ENCODE measurements around the gene MAP2K7. TPM values are rescaled to one million over a fixed set of nuclear protein-coding genes. Genes with fewer than 3 reads are reported as not detected.

Gene MAP2K7
- total RNA-seq, 1 experiment from 2014 or later = 59.1 TPM

GRCh38 chr19:7921967-7922835 is 18.5 kb downstream of the MAP2K7 start:
- H3K79me2 ChIP-seq (ENCODE audit: insufficient read depth, low read length) = peaks cover 10% of the 10 kb centered on the region; the same call in 1 of the 2 replicates
- H3K4me3 ChIP-seq (replicated peaks in 1 of 2; ENCODE audit: low read depth in 1 of 2, low read length in 2 of 2) = no peak overlapping the region
- DNase-seq (ENCODE audit: low read depth, low spot score) (no peak), ATAC-seq (no peak)
- intact Hi-C loops (cut with micrococcal nuclease) = loop anchor here (5.0 kb wide), 1 partner anchor 70 kb away; no protein-coding TSS in a partner anchor
- ChIA-PET POLR2A (interaction anchor here (2.7 kb wide), 1 partner anchor 53 kb away, joined by 33 read pairs; no protein-coding TSS in a partner anchor), CTCF (interaction anchor here (3.6 to 5.2 kb wide), 2 partner anchors 22 to 53 kb away, joined by 30 to 41 read pairs; partner anchors contain the start of gene TIMM44), RAD21 (ENCODE audit: low non-redundant PET in 1 of 2, low total read pairs in 2 of 2, uncharacterized antibody in 2 of 2, unreplicated experiment in 2 of 2) (no interaction called here)
- H2AFZ ChIP-seq (ENCODE audit: low read depth, low read length, poor library complexity, severe bottlenecking) = no peak overlapping the region
- TSS peak; percentile 16 for BruUV-seq (replicated peaks)
- H3K36me3 ChIP-seq (ENCODE audit: control insufficient read depth in 1 of 2, insufficient read depth in 2 of 2, low read length in 2 of 2) = peaks cover 0 to 12% of the 10 kb centered on the region in 2 experiments; a peak in 3 of 4 replicates
- TF ChIP-seq ELF1 (IDR thresholded peaks at IDR 0.05; ENCODE audit: borderline replicate concordance, low read depth) = no peak
- TF ChIP-seq REST (IDR thresholded peaks at IDR 0.05; ENCODE audit: low read depth) = no peak
- TF ChIP-seq POLR2A (IDR thresholded peaks at IDR 0.05; ENCODE audit: borderline replicate concordance, extremely low read depth, insufficient read depth, insufficient read length) = no peak
- TF ChIP-seq CTCF (IDR thresholded peaks at IDR 0.05 in 2 of 3, conservative IDR thresholded peaks at IDR 0.05 in 1 of 3; ENCODE audit: borderline replicate concordance in 1 of 3, insufficient read depth in 1 of 3, low read depth in 2 of 3, low read length in 2 of 3) = no peak
- TF ChIP-seq FOSL1 (IDR thresholded peaks at IDR 0.05; ENCODE audit: low read depth) = no peak
- no peak for TF ChIP-seq MAX (IDR thresholded peaks at IDR 0.05)
- no peak for TF ChIP-seq CBX3 (IDR thresholded peaks at IDR 0.05; ENCODE audit: low read depth)
- no peak for TF ChIP-seq YY1 (IDR thresholded peaks at IDR 0.05; ENCODE audit: extremely low read depth, insufficient replicate concordance, low read depth, low read length)
- TF ChIP-seq JUND (IDR thresholded peaks at IDR 0.05) = no peak
- no peak for TF ChIP-seq SIN3A (IDR thresholded peaks at IDR 0.05; ENCODE audit: low read depth)
- no peak for TF ChIP-seq EGR1 (IDR thresholded peaks at IDR 0.05; ENCODE audit: low read depth)
- no peak for TF ChIP-seq ZBTB33 (IDR thresholded peaks at IDR 0.05; ENCODE audit: extremely low read depth, insufficient replicate concordance, low read length)
- TF ChIP-seq EZH2 (IDR thresholded peaks at IDR 0.05) = no peak
- TF ChIP-seq EZH2phosphoT487 (IDR thresholded peaks at IDR 0.05; ENCODE audit: borderline replicate concordance) = no peak
- H3K27me3 ChIP-seq (ENCODE audit: insufficient read depth, low read length) = no peaks in the 10 kb centered on the region
- no peaks in the 10 kb centered on the region for H3K9me3 ChIP-seq (ENCODE audit: control insufficient read depth in 1 of 2, insufficient read depth in 1 of 2, low read depth in 1 of 2, low read length in 2 of 2)
- H3K27ac ChIP-seq (ENCODE audit: low read depth, low read length) = peak overlapping the region; percentile 81
- peaks cover 17 to 59% of the 10 kb centered on the region in 2 experiments; a peak in 3 of 4 replicates for H3K4me1 ChIP-seq (ENCODE audit: control insufficient read depth in 1 of 2, insufficient read depth in 2 of 2, low read length in 2 of 2)
- no peaks in the 10 kb centered on the region for H4K20me1 ChIP-seq (ENCODE audit: insufficient read depth)
- no peak overlapping the region for H3K9ac ChIP-seq (ENCODE audit: low read length)
- H3K4me2 ChIP-seq (ENCODE audit: low read length) = peak overlapping the region; percentile 82
- no peaks in the 10 kb centered on the region for H3K9me2 ChIP-seq (ENCODE audit: insufficient read depth)

All from HCT116 (cell line).